K562 (cell line): ENCODE measurements around the gene MC1R. TPM values are rescaled to one million over a fixed set of nuclear protein-coding genes. Genes with fewer than 3 reads are reported as not detected.
A peak's percentile ranks its signal among the peaks of the same experiment; 100 is the strongest.

Source experiments
- ASH1L ChIP-seq: fragments of 450-650 bp; IDR thresholded peaks from 2 replicates; pipeline ENCODE4 v1.6.1; 2018; ENCODE audit warnings: borderline replicate concordance, mild to moderate bottlenecking, low read depth; ENCODE audit not compliant: partially characterized antibody
- CBX1 ChIP-seq: sonication (generic); IDR thresholded peaks from 2 replicates; pipeline ENCODE4 v1.6.1; 2016; ENCODE audit warnings: antibody characterized with exemption, low read depth, mild to moderate bottlenecking
- CREB1 ChIP-seq, 2 experiments: sonication (generic) in 1 of 2; formaldehyde crosslinking in 1 of 2; IDR thresholded peaks; 2 replicates each; pipeline versions ENCODE4 v1.6.1 to v1.8.0; 2012 to 2022; ENCODE audit warnings: inconsistent platforms in 1 of 2, mild to moderate bottlenecking in 1 of 2, missing genetic modification reagents in 1 of 2, moderate library complexity in 1 of 2
- FOXA3 ChIP-seq, 2 experiments: fragments of 450-650 bp in 1 of 2; sonication (generic) in 1 of 2; formaldehyde crosslinking; IDR thresholded peaks in 1 of 2; conservative IDR thresholded peaks in 1 of 2; 2 replicates each; pipeline versions ENCODE4 v1.4.0 to v1.8.0; 2020 to 2022; ENCODE audit warnings: mild to moderate bottlenecking in 2 of 2, missing genetic modification reagents in 1 of 2
- LCOR ChIP-seq: sonication (generic); formaldehyde crosslinking; IDR thresholded peaks from 2 replicates; pipeline ENCODE4 v1.8.0; 2022; ENCODE audit warnings: mild to moderate bottlenecking, missing genetic modification reagents
- POLR2G ChIP-seq: fragments of 200-400 bp; formaldehyde crosslinking; IDR thresholded peaks from 2 replicates; pipeline ENCODE4 v1.6.1; 2017; ENCODE audit warnings: low read depth, mild to moderate bottlenecking, antibody characterized with exemption, low read length, moderate library complexity
- SAFB ChIP-seq: fragments of 200-400 bp; formaldehyde crosslinking; IDR thresholded peaks from 2 replicates; pipeline ENCODE4 v1.6.1; 2017; ENCODE audit warnings: low read depth, low read length, borderline replicate concordance
- SP1 ChIP-seq: sonication (generic); formaldehyde crosslinking; IDR thresholded peaks from 2 replicates; pipeline ENCODE4 v1.8.1; 2022; ENCODE audit warnings: mild to moderate bottlenecking, missing genetic modification reagents
- SRSF1 ChIP-seq: fragments of 200-400 bp; formaldehyde crosslinking; IDR thresholded peaks from 2 replicates; pipeline ENCODE4 v1.6.1; 2017; ENCODE audit warnings: mild to moderate bottlenecking, low read depth, low read length, moderate library complexity
- polyA plus RNA-seq, 8 experiments: library from polyadenylated mRNA; depleted of rRNA in 4 of 8; stranded (reverse) in 5 of 8; unstranded in 3 of 8; fragments of >200 nt; fragmentation: Nextera tagmentation in 2 of 8; fragmentation: Illumina TruSeq in 1 of 8; extraction: Ambion mirVana in 2 of 8; extraction: Trizol in 1 of 8; gene quantifications; 2 replicates each; pipeline versions ENCODE4 v1.2.1 to v1.2.3, GENCODE V29; 2011 to 2014; ENCODE audit warnings: inconsistent platforms in 1 of 8, missing spikeins in 1 of 8
- total RNA-seq, 7 experiments: library from RNA; depleted of rRNA in 6 of 7; stranded (reverse); fragments of >200 nt in 6 of 7; fragmentation: Illumina TruSeq in 2 of 7; extraction: Trizol in 2 of 7; gene quantifications; 2 replicates each; pipeline versions ENCODE4 v1.2.1 to v1.2.3, GENCODE V29; 2011 to 2021; ENCODE audit warnings: low replicate concordance in 1 of 7
- TF ChIP-seq, protein P1 (sequence below), 2 experiments: fragments of 450-650 bp; conservative IDR thresholded peaks; 2 replicates each; pipeline ENCODE4 v1.6.1; 2017; ENCODE audit warnings: mild to moderate bottlenecking in 2 of 2, moderate library complexity in 2 of 2
- TF ChIP-seq, protein P2 (sequence below), 3 experiments: fragments of 200-800 bp in 1 of 3; fragments of 250-450 bp in 1 of 3; fragments of 450-650 bp in 1 of 3; sonication (Bioruptor Pico) in 1 of 3; sonication (Bioruptor generic) in 1 of 3; formaldehyde crosslinking in 1 of 3; IDR thresholded peaks; 2 replicates each; pipeline versions ENCODE4 v1.6.1 to v1.8.0; 2016 to 2022; ENCODE audit warnings: mild to moderate bottlenecking in 2 of 3, missing genetic modification characterization in 2 of 3, missing compliant biosample characterization in 1 of 3, moderate library complexity in 1 of 3
- TF ChIP-seq, protein P3 (sequence below), 2 experiments: fragments of 450-650 bp; IDR thresholded peaks; 2 replicates each; pipeline ENCODE4 v1.6.1; 2018; ENCODE audit warnings: mild to moderate bottlenecking in 2 of 2, low read depth in 1 of 2; ENCODE audit not compliant: partially characterized antibody in 2 of 2
- TF ChIP-seq, protein P4 (sequence below): sonication (generic); formaldehyde crosslinking; IDR thresholded peaks from 2 replicates; pipeline ENCODE4 v1.9.0; 2022; ENCODE audit warnings: mild to moderate bottlenecking, missing genetic modification reagents

MC1R gene
- total and polyA plus RNA-seq, 9 of the 15 experiments (the other 6 are each of a cell fraction or from before 2014, with no cell fraction given) = 0.14 to 5.3 (median 2.5) TPM; not detected in 1

DNA sequence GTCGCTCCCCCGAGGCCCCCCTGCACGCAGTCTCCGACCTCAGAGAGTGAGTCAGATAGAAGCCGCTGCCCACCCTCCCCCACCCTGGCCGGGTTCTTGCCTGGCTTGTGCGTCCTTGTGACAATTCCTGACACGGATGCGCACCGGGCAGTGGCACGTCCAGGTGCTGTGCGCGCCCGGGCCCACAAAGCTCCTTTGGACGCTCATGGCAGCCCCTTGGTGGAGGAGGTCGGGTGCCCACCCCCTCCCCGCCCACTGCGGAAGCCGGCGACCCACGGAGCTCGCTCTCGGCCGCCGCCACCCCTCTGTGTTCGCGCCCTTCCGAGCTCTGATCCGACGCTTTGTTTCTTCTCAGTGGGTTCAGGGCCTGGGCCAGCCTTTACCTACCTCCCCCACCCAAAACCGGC, 3.8 kb downstream of the MC1R start (continued):
- TF ChIP-seq, protein P1, sequence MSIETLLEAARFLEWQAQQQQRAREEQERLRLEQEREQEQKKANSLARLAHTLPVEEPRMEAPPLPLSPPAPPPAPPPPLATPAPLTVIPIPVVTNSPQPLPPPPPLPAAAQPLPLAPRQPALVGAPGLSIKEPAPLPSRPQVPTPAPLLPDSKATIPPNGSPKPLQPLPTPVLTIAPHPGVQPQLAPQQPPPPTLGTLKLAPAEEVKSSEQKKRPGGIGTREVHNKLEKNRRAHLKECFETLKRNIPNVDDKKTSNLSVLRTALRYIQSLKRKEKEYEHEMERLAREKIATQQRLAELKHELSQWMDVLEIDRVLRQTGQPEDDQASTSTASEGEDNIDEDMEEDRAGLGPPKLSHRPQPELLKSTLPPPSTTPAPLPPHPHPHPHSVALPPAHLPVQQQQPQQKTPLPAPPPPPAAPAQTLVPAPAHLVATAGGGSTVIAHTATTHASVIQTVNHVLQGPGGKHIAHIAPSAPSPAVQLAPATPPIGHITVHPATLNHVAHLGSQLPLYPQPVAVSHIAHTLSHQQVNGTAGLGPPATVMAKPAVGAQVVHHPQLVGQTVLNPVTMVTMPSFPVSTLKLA (conservative IDR thresholded peaks at IDR 0.05) = peak; percentile 14 to 29; a peak in 1 of 4 replicates
- TF ChIP-seq, protein P2, sequence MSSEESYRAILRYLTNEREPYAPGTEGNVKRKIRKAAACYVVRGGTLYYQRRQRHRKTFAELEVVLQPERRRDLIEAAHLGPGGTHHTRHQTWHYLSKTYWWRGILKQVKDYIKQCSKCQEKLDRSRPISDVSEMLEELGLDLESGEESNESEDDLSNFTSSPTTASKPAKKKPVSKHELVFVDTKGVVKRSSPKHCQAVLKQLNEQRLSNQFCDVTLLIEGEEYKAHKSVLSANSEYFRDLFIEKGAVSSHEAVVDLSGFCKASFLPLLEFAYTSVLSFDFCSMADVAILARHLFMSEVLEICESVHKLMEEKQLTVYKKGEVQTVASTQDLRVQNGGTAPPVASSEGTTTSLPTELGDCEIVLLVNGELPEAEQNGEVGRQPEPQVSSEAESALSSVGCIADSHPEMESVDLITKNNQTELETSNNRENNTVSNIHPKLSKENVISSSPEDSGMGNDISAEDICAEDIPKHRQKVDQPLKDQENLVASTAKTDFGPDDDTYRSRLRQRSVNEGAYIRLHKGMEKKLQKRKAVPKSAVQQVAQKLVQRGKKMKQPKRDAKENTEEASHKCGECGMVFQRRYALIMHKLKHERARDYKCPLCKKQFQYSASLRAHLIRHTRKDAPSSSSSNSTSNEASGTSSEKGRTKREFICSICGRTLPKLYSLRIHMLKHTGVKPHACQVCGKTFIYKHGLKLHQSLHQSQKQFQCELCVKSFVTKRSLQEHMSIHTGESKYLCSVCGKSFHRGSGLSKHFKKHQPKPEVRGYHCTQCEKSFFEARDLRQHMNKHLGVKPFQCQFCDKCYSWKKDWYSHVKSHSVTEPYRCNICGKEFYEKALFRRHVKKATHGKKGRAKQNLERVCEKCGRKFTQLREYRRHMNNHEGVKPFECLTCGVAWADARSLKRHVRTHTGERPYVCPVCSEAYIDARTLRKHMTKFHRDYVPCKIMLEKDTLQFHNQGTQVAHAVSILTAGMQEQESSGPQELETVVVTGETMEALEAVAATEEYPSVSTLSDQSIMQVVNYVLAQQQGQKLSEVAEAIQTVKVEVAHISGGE (CRISPR knock-in tag; IDR thresholded peaks at IDR 0.05) = 0 out of 6 replicates have a peak, but pooled peaks of 1 of the 3 experiments have one; percentile 35
- TF ChIP-seq POLR2G (peak; percentile 57), SAFB (no peak), SRSF1 (no peak), ASH1L (no peak), SP1 (CRISPR knock-in tag) (peak; percentile 58; the same call in 1 of the 2 replicates), LCOR (CRISPR knock-in tag) (0 out of 2 replicates have a peak, but pooled peaks have one; percentile 19), CBX1 (peak; percentile 7; the same call in 1 of the 2 replicates), FOXA3 (CRISPR knock-in tag; conservative IDR thresholded peaks at IDR 0.05 in 1 of 2, IDR thresholded peaks at IDR 0.05 in 1 of 2) (0 out of 4 replicates have a peak, but pooled peaks of 1 of the 2 experiments have one; percentile 24), CREB1 (IDR thresholded peaks at IDR 0.05) (no peak), CREB1 (CRISPR knock-in tag; IDR thresholded peaks at IDR 0.05) (peak; percentile 33; the same call in 1 of the 2 replicates)
- TF ChIP-seq, protein P3, sequence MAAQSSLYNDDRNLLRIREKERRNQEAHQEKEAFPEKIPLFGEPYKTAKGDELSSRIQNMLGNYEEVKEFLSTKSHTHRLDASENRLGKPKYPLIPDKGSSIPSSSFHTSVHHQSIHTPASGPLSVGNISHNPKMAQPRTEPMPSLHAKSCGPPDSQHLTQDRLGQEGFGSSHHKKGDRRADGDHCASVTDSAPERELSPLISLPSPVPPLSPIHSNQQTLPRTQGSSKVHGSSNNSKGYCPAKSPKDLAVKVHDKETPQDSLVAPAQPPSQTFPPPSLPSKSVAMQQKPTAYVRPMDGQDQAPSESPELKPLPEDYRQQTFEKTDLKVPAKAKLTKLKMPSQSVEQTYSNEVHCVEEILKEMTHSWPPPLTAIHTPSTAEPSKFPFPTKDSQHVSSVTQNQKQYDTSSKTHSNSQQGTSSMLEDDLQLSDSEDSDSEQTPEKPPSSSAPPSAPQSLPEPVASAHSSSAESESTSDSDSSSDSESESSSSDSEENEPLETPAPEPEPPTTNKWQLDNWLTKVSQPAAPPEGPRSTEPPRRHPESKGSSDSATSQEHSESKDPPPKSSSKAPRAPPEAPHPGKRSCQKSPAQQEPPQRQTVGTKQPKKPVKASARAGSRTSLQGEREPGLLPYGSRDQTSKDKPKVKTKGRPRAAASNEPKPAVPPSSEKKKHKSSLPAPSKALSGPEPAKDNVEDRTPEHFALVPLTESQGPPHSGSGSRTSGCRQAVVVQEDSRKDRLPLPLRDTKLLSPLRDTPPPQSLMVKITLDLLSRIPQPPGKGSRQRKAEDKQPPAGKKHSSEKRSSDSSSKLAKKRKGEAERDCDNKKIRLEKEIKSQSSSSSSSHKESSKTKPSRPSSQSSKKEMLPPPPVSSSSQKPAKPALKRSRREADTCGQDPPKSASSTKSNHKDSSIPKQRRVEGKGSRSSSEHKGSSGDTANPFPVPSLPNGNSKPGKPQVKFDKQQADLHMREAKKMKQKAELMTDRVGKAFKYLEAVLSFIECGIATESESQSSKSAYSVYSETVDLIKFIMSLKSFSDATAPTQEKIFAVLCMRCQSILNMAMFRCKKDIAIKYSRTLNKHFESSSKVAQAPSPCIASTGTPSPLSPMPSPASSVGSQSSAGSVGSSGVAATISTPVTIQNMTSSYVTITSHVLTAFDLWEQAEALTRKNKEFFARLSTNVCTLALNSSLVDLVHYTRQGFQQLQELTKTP (IDR thresholded peaks at IDR 0.05; ENCODE audit: low read depth in 1 of 2, partially characterized antibody in 2 of 2) = no peak
- TF ChIP-seq, protein P4, sequence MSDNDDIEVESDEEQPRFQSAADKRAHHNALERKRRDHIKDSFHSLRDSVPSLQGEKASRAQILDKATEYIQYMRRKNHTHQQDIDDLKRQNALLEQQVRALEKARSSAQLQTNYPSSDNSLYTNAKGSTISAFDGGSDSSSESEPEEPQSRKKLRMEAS (CRISPR knock-in tag) = peak; percentile 52
